ENCODE measurements around the gene TRMU.

DNA sequence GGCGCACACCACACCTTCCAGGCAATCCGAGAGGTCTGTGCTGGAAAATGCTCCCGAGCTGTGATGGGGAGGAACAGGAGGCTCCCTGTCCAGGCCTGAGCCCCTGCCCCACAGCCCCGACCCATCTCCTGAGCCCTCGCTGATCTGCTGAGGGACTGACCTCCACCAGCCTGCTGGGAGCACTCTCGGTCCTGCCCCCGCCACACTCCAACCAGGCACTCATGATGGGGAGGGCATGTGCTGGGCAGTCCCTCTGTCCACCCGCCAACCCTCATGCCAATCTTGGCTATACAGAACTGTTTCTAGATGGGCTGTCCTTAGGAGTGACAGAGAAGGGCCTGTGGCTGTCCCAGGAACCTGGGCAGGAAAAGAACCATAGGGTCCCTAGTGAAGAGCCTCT lies 70.8 kb downstream of the TRMU start:
- TF ChIP-seq, protein P1, sequence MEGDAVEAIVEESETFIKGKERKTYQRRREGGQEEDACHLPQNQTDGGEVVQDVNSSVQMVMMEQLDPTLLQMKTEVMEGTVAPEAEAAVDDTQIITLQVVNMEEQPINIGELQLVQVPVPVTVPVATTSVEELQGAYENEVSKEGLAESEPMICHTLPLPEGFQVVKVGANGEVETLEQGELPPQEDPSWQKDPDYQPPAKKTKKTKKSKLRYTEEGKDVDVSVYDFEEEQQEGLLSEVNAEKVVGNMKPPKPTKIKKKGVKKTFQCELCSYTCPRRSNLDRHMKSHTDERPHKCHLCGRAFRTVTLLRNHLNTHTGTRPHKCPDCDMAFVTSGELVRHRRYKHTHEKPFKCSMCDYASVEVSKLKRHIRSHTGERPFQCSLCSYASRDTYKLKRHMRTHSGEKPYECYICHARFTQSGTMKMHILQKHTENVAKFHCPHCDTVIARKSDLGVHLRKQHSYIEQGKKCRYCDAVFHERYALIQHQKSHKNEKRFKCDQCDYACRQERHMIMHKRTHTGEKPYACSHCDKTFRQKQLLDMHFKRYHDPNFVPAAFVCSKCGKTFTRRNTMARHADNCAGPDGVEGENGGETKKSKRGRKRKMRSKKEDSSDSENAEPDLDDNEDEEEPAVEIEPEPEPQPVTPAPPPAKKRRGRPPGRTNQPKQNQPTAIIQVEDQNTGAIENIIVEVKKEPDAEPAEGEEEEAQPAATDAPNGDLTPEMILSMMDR (conservative IDR thresholded peaks at IDR 0.05; ENCODE audit: low read depth in 2 of 2) = no peak
- no peak for TF ChIP-seq EZH2 (IDR thresholded peaks at IDR 0.05; ENCODE audit: low read depth, unreplicated experiment)
- TF ChIP-seq EZH2phosphoT487 (IDR thresholded peaks at IDR 0.05; ENCODE audit: unreplicated experiment) = no peak
- TF ChIP-seq JUNB (IDR thresholded peaks at IDR 0.05; ENCODE audit: unreplicated experiment) = no peak
- TF ChIP-seq CREB1 (CRISPR knock-in tag; IDR thresholded peaks at IDR 0.05; ENCODE audit: low read depth) = no peak
- no peak for TF ChIP-seq POLR2AphosphoS5 (IDR thresholded peaks at IDR 0.05; ENCODE audit: low read depth)
- TF ChIP-seq, protein P2, sequence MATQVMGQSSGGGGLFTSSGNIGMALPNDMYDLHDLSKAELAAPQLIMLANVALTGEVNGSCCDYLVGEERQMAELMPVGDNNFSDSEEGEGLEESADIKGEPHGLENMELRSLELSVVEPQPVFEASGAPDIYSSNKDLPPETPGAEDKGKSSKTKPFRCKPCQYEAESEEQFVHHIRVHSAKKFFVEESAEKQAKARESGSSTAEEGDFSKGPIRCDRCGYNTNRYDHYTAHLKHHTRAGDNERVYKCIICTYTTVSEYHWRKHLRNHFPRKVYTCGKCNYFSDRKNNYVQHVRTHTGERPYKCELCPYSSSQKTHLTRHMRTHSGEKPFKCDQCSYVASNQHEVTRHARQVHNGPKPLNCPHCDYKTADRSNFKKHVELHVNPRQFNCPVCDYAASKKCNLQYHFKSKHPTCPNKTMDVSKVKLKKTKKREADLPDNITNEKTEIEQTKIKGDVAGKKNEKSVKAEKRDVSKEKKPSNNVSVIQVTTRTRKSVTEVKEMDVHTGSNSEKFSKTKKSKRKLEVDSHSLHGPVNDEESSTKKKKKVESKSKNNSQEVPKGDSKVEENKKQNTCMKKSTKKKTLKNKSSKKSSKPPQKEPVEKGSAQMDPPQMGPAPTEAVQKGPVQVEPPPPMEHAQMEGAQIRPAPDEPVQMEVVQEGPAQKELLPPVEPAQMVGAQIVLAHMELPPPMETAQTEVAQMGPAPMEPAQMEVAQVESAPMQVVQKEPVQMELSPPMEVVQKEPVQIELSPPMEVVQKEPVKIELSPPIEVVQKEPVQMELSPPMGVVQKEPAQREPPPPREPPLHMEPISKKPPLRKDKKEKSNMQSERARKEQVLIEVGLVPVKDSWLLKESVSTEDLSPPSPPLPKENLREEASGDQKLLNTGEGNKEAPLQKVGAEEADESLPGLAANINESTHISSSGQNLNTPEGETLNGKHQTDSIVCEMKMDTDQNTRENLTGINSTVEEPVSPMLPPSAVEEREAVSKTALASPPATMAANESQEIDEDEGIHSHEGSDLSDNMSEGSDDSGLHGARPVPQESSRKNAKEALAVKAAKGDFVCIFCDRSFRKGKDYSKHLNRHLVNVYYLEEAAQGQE (IDR thresholded peaks at IDR 0.05; ENCODE audit: unreplicated experiment) = no peak
- no peak for TF ChIP-seq ZNF114 (CRISPR knock-in tag; IDR thresholded peaks at IDR 0.05)
- TF ChIP-seq, protein P3, sequence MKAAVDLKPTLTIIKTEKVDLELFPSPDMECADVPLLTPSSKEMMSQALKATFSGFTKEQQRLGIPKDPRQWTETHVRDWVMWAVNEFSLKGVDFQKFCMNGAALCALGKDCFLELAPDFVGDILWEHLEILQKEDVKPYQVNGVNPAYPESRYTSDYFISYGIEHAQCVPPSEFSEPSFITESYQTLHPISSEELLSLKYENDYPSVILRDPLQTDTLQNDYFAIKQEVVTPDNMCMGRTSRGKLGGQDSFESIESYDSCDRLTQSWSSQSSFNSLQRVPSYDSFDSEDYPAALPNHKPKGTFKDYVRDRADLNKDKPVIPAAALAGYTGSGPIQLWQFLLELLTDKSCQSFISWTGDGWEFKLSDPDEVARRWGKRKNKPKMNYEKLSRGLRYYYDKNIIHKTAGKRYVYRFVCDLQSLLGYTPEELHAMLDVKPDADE (IDR thresholded peaks at IDR 0.05) = no peak
- TF ChIP-seq STAT1 (IDR thresholded peaks at IDR 0.05; ENCODE audit: unreplicated experiment) = no peak
- TF ChIP-seq, protein P4, sequence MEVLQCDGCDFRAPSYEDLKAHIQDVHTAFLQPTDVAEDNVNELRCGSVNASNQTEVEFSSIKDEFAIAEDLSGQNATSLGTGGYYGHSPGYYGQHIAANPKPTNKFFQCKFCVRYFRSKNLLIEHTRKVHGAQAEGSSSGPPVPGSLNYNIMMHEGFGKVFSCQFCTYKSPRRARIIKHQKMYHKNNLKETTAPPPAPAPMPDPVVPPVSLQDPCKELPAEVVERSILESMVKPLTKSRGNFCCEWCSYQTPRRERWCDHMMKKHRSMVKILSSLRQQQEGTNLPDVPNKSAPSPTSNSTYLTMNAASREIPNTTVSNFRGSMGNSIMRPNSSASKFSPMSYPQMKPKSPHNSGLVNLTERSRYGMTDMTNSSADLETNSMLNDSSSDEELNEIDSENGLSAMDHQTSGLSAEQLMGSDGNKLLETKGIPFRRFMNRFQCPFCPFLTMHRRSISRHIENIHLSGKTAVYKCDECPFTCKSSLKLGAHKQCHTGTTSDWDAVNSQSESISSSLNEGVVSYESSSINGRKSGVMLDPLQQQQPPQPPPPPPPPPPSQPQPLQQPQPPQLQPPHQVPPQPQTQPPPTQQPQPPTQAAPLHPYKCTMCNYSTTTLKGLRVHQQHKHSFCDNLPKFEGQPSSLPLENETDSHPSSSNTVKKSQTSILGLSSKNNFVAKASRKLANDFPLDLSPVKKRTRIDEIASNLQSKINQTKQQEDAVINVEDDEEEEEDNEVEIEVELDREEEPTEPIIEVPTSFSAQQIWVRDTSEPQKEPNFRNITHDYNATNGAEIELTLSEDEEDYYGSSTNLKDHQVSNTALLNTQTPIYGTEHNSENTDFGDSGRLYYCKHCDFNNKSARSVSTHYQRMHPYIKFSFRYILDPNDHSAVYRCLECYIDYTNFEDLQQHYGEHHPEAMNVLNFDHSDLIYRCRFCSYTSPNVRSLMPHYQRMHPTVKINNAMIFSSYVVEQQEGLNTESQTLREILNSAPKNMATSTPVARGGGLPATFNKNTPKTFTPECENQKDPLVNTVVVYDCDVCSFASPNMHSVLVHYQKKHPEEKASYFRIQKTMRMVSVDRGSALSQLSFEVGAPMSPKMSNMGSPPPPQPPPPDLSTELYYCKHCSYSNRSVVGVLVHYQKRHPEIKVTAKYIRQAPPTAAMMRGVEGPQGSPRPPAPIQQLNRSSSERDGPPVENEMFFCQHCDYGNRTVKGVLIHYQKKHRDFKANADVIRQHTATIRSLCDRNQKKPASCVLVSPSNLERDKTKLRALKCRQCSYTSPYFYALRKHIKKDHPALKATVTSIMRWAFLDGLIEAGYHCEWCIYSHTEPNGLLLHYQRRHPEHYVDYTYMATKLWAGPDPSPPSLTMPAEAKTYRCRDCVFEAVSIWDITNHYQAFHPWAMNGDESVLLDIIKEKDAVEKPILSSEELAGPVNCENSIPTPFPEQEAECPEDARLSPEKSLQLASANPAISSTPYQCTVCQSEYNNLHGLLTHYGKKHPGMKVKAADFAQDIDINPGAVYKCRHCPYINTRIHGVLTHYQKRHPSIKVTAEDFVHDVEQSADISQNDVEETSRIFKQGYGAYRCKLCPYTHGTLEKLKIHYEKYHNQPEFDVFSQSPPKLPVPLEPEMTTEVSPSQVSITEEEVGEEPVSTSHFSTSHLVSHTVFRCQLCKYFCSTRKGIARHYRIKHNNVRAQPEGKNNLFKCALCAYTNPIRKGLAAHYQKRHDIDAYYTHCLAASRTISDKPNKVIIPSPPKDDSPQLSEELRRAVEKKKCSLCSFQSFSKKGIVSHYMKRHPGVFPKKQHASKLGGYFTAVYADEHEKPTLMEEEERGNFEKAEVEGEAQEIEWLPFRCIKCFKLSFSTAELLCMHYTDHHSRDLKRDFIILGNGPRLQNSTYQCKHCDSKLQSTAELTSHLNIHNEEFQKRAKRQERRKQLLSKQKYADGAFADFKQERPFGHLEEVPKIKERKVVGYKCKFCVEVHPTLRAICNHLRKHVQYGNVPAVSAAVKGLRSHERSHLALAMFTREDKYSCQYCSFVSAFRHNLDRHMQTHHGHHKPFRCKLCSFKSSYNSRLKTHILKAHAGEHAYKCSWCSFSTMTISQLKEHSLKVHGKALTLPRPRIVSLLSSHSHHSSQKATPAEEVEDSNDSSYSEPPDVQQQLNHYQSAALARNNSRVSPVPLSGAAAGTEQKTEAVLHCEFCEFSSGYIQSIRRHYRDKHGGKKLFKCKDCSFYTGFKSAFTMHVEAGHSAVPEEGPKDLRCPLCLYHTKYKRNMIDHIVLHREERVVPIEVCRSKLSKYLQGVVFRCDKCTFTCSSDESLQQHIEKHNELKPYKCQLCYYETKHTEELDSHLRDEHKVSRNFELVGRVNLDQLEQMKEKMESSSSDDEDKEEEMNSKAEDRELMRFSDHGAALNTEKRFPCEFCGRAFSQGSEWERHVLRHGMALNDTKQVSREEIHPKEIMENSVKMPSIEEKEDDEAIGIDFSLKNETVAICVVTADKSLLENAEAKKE (CRISPR knock-in tag; IDR thresholded peaks at IDR 0.05) = no peak
- TF ChIP-seq NANOG (IDR thresholded peaks at IDR 0.05; ENCODE audit: borderline replicate concordance) = no peak
- TF ChIP-seq ZNF331 (CRISPR knock-in tag; IDR thresholded peaks at IDR 0.05; ENCODE audit: low read depth) = no peak

Data from GM23338 (cell line).